HUES48 (cell line): Measurements from ENCODE around the gene GRK2.
A peak's percentile ranks its signal among the peaks of the same experiment; 100 is the strongest.

Source experiments
- H3K27ac ChIP-seq: one replicate; pipeline ENCODE4 v1.7.0; 2013; ENCODE audit warnings: low read depth, low read length, inconsistent platforms
- H3K27me3 ChIP-seq: 2 replicates; pipeline ENCODE4 v1.6.1; 2013; ENCODE audit warnings: mild to moderate bottlenecking, low read length; ENCODE audit not compliant: control insufficient read depth, insufficient read depth
- H3K36me3 ChIP-seq: 2 replicates; pipeline ENCODE4 v1.6.1; 2013; ENCODE audit warnings: low read length; ENCODE audit not compliant: control insufficient read depth, insufficient read depth
- H3K4me1 ChIP-seq: 2 replicates; pipeline ENCODE4 v1.6.1; 2013; ENCODE audit warnings: mild to moderate bottlenecking, low read length; ENCODE audit not compliant: control insufficient read depth, insufficient read depth
- H3K4me3 ChIP-seq: 2 replicates; pipeline ENCODE4 v1.5.1; 2013; ENCODE audit warnings: mild to moderate bottlenecking, low read depth, low read length
- H3K9ac ChIP-seq: 2 replicates; pipeline ENCODE4 v1.6.1; 2013; ENCODE audit warnings: mild to moderate bottlenecking, low read depth, low read length, moderate library complexity
- H3K9me3 ChIP-seq: 2 replicates; pipeline ENCODE4 v1.6.1; 2013; ENCODE audit warnings: low read length; ENCODE audit not compliant: control insufficient read depth, insufficient read depth

Gene GRK2

DNA sequence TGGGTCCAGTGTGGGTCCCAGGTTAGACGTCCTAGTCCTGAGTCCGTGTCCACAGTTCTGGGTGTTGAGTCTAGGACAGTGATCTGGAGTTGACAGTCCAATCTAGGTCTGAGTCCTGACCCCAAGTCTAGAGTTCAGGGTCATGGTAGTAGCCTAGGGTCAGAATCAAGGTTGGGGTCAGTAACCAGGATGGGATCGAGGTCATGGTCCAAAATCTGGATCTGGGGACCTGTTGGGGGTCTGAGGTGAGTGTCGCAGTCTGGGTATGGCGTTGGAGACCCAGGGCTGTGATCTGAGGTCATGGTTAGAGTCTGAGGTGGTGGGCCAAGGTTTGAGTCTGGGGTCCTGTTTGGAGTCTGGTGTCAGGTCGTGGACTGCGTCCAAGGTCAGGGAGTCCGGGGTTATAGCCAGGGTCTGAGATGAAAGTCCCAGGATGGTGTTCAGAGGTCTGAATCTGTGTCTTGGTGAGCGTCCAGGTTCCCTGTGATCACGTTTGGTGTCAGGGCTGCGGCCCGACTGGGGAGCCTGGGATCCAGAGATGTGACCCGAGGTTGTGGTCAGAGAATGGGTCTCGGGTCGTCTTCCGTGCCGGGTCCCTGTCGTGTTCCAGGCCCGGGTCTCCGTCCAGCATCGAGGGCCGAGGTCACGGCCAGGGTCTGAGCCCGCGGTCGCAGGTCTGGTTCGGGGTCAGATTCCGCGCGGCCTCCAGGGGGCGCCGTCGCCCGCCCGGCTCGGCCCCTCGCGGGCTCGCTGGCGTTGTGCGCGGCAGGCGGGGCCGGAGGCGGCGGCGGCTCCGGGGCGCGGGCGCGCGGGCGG lies 432 bp upstream of the GRK2 start:
- H3K9ac ChIP-seq = no peak overlapping the region
- H3K27me3 ChIP-seq = peaks cover 8% of the 10 kb centered on the region; the same call in 1 of the 2 replicates
- peaks cover 32% of the 10 kb centered on the region for H3K4me1 ChIP-seq
- no peak overlapping the region for H3K27ac ChIP-seq
- no peaks in the 10 kb centered on the region for H3K9me3 ChIP-seq
- peak overlapping the region; percentile 42; the same call in 1 of the 2 replicates for H3K4me3 ChIP-seq
- H3K36me3 ChIP-seq = peaks cover 13% of the 10 kb centered on the region

DNA sequence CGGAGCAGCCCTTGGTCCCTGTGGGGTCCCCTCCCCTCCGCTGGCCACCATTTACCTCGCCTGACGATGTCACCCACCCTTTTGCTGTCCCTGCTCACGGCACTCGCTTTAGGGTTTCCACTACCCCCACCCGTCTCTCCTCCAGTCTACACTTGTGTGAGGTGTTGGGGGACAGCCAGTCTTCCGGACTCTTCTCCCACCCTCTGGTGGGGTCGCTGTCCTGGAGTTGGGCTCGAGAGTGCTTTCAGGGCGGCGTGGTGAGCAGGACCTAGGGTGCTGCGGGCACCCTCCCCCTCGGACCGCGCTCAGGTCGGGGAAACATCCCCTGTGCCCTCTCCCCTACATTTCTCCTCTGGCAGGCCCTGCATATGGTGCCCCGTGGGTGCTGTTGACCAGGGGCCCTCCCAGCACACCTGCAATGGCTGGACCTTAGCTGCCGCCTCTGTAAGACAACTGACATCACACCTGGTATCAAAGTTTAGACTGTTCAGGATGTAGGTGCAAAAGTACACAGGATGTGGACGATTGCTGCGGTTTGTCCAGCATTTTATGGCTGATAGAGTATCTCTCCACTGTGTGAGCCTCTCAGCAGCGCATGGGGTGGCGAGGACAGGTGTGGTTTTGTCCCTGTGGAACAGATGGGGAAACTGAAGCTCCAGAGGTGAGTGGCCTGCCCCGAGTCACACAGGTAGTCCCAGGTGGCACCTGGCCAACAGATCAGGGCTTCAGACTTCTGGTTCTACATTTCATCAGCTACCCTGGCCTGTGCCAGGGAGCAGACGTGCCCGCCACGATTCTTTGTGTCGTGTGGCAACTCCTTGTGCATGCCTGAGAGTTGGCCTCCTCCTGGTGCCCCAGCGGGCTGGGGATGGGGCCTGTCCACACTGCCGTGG lies 1.2 kb downstream of the GRK2 start:
- H3K36me3 ChIP-seq = peaks cover 14% of the 10 kb centered on the region
- H3K9me3 ChIP-seq = no peaks in the 10 kb centered on the region

DNA sequence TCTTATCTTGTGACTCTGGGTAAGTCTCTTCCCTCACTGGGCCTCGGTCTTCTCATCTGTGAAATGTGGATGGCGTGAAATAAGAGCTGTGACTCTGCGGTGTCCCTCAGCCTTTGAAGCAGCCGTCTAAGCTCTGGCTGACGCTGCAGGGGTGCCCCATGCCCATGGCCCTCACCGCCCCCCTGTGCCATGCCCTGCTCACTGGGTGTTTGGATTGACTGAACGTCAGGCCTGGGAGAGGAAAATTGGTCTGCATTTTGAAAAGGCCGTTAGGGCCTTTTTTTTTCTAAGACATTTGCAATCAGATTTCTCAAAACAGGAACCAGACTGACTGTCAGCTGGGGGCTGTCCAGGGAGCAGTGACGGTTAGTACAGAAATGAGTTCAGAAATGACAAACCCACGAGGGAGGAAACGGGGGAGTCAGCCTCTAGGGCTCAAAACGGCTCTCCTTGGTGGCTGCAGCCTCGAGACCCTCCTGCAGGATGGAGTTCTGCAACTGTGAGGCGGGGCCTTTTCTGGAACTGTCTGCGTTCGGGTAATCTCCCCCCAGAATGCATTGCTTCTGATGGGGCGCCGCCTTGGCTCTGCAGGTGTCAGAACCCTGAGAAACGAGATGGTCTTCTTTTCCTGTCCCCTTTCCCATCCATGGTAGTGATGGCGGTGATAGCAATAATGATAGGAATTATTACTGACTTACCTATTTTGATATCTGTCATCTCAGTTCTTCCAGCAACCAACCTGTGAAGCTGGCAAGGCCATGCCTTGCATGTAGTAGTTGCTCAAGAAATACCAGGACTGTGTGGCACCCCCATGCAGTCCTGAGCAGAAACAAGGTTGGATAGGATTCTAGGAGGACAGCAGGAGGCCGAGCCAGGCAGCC lies 2.0 kb downstream of the GRK2 start:
- H3K36me3 ChIP-seq = peaks cover 17% of the 10 kb centered on the region
- H3K27me3 ChIP-seq = peaks cover 4% of the 10 kb centered on the region; the same call in 1 of the 2 replicates
- no peak overlapping the region for H3K9ac ChIP-seq
- H3K4me3 ChIP-seq = no peak overlapping the region; the same call in 1 of the 2 replicates
- H3K27ac ChIP-seq = no peak overlapping the region
- H3K4me1 ChIP-seq = peaks cover 29% of the 10 kb centered on the region
- no peaks in the 10 kb centered on the region for H3K9me3 ChIP-seq

More for the DNA sequence above, 1.2 kb downstream of the GRK2 start:
- peaks cover 34% of the 10 kb centered on the region for H3K4me1 ChIP-seq
- H3K27me3 ChIP-seq = peaks cover 4% of the 10 kb centered on the region; the same call in 1 of the 2 replicates
- peak overlapping the region; percentile 18; the same call in 1 of the 2 replicates for H3K9ac ChIP-seq
- H3K4me3 ChIP-seq = peak overlapping the region; percentile 70
- H3K27ac ChIP-seq = no peak overlapping the region

- H3K27ac ChIP-seq = no peak overlapping the region
- peaks cover 17% of the 10 kb centered on the region for H3K36me3 ChIP-seq
- H3K27me3 ChIP-seq = peaks cover 4% of the 10 kb centered on the region; the same call in 1 of the 2 replicates
- H3K9me3 ChIP-seq = no peaks in the 10 kb centered on the region
- no peak overlapping the region for H3K9ac ChIP-seq
- H3K4me1 ChIP-seq = peaks cover 29% of the 10 kb centered on the region
- no peak overlapping the region for H3K4me3 ChIP-seq
These were observed 2.6 kb downstream of the GRK2 start for GRCh38 chr11:67268962-67269268.

DNA sequence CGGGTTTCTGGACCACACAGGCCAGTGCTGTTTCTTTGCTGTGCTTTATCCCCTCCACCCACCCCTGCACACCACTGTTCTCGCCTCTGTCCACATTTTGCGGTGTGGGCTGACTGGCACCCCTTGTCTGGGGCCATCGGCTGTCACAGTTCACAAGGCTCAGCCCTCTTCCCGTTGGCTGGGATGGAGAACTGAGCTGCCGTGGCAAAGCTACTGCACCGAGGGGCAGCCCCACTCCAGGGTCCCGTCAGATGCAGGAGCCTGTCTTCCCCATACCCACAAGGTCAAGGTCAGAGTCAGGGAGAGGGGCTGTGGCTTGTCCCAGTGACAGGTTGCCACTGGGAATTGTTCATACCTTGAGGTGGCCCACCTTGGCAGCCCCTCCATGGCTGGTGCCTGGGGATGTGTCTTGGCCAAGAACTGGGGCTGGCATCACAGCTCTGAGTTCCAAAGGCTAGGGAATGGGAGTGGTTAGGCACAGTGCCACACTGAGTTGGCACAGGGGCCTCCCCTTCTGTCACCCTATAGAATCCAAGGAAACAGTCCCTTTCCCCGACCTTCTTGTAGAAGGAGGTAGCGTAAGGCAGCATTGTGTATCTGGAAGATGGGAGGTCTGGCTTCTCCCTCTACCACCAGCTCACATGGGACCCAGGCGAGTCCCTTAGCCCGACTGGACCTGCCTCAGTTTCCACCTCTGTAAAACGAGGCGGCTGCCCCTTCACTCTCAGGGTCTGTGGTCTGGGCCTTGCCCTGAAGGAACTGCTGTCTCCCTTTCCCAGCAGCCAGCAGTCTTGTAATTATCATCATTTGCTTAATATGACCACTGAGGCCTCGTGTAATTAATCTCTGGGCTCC lies 3.4 kb downstream of the GRK2 start:
- H3K4me3 ChIP-seq = peak overlapping the region; percentile 28
- H3K4me1 ChIP-seq = peaks cover 29% of the 10 kb centered on the region
- H3K36me3 ChIP-seq = peaks cover 17% of the 10 kb centered on the region

GRCh38 chr11:67270256-67271204 lies 4.3 kb downstream of the GRK2 start:
- Histone ChIP-seq H3K36me3 (peaks cover 17% of the 10 kb centered on the region), H3K27me3 (peaks cover 3% of the 10 kb centered on the region; the same call in 1 of the 2 replicates), H3K4me3 (peak overlapping the region; percentile 28), H3K9ac (0 out of 2 replicates have a peak overlapping the region, but pooled peaks have one; percentile 0), H3K27ac (peak overlapping the region; percentile 82), H3K4me1 (peaks cover 29% of the 10 kb centered on the region), H3K9me3 (no peaks in the 10 kb centered on the region)

More for the DNA sequence above, 3.4 kb downstream of the GRK2 start:
- Histone ChIP-seq H3K27ac (peak overlapping the region; percentile 82), H3K9me3 (no peaks in the 10 kb centered on the region), H3K27me3 (peaks cover 4% of the 10 kb centered on the region; the same call in 1 of the 2 replicates), H3K9ac (no peak overlapping the region)

GRCh38 chr11:67271205-67271540 lies 4.9 kb downstream of the GRK2 start:
- Histone ChIP-seq H3K9me3 (no peaks in the 10 kb centered on the region), H3K9ac (no peak overlapping the region), H3K27ac (peak overlapping the region; percentile 82), H3K4me3 (no peak overlapping the region), H3K27me3 (no peaks in the 10 kb centered on the region), H3K4me1 (peaks cover 29% of the 10 kb centered on the region), H3K36me3 (peaks cover 17% of the 10 kb centered on the region)

DNA sequence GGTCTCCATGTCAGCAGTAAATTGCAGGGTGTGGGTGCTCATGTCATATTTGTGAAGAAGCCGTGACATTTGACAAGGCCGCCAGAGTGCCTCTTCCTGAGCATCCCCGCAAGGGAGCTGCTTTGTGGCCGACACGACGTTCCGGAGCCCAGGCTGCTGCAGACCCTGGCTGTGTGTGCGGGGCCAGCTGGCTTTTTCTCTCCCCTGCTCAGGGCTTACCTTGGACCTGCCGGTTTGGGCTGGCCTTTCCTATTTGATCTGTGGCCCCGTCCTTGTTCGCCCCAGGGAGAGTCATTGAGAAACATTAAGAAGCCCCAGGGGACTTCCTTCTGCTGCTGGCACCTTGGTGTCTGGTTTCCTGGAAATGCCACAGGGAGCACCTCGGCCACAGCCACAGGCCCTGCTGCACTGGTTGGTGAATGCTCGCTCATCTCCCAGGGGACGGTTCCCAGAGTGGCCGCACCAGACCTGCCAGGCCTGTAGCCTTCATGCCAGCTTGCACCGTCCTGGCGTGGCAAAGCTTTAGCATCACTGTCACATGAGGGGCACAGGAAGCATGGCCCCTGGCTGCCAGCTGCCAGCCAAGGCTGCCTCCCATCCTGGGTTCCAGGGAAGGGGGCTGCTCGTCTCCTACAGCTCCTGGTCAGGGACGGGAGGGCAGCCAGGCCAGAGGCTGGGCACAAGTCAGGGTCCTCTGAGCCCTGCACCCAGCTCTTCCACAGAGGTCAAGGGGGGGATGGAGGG lies 5.4 kb downstream of the GRK2 start:
- Histone ChIP-seq H3K27ac (no peak overlapping the region), H3K27me3 (no peaks in the 10 kb centered on the region), H3K9me3 (no peaks in the 10 kb centered on the region), H3K4me3 (no peak overlapping the region), H3K9ac (no peak overlapping the region), H3K36me3 (peaks cover 17% of the 10 kb centered on the region), H3K4me1 (peaks cover 31% of the 10 kb centered on the region)
